H1 (cell line): ENCODE data around the gene MDH1B. TPM values are rescaled to one million over a fixed set of nuclear protein-coding genes. Genes with fewer than 3 reads are reported as not detected.

ENCODE experiments used
- CTCF ChIA-PET: fragments of 300-600 bp; sonication (Branson Sonifier 250); formaldehyde crosslinking; loops from one replicate; lab custom pipeline; 2021; ENCODE audit not compliant: partially characterized antibody; lab: Charles Lee
- POLR2A ChIA-PET: fragments of 300-600 bp; sonication (Branson Sonifier 250); formaldehyde crosslinking; loops from one replicate; lab custom pipeline; 2021; ENCODE audit warnings: inconsistent platforms; ENCODE audit not compliant: partially characterized antibody; lab: Charles Lee
- DNase-seq, 2 experiments: peaks; one replicate each; pipeline versions ENCODE4 v3.0.0 to v3.0.0-alpha.2; 2010 to 2022; ENCODE audit warnings: low spot score in 2 of 2, low read depth in 1 of 2, mixed read lengths in 1 of 2
- FAIRE-seq: peaks from 2 replicates; lab custom pipeline; 2011; peaks lifted over from hg19 to GRCh38; lab: Jason Lieb, UNC
- H2AFZ ChIP-seq: 2 replicates; pipeline ENCODE4 v1.8.1; 2012; ENCODE audit warnings: low read length, inconsistent platforms
- H2AK5ac ChIP-seq: 2 replicates; pipeline ENCODE4 v1.6.1; 2013; ENCODE audit warnings: low read depth, low read length
- H2BK120ac ChIP-seq: replicated peaks from 2 replicates; pipeline ENCODE3; 2013; ENCODE audit warnings: low read depth, low read length, inconsistent platforms
- H2BK12ac ChIP-seq: 2 replicates; pipeline ENCODE4 v1.6.1; 2013; ENCODE audit warnings: low read depth, low read length
- H2BK15ac ChIP-seq: 2 replicates; pipeline ENCODE4 v1.6.1; 2013; ENCODE audit warnings: low read length
- H2BK20ac ChIP-seq: 2 replicates; pipeline ENCODE4 v1.6.1; 2013; ENCODE audit warnings: low read length
- H2BK5ac ChIP-seq: 2 replicates; pipeline ENCODE4 v1.6.1; 2013; ENCODE audit warnings: low read depth, low read length
- H3K14ac ChIP-seq: 2 replicates; pipeline ENCODE4 v1.6.1; 2013; ENCODE audit warnings: inconsistent platforms; ENCODE audit not compliant: insufficient read length
- H3K18ac ChIP-seq: 2 replicates; pipeline ENCODE4 v1.6.1; 2013; ENCODE audit warnings: low read length; ENCODE audit errors: extremely low read depth
- H3K23ac ChIP-seq: 2 replicates; pipeline ENCODE4 v1.6.1; 2013; ENCODE audit warnings: inconsistent platforms; ENCODE audit not compliant: insufficient read length
- H3K23me2 ChIP-seq: 2 replicates; pipeline ENCODE4 v1.6.1; 2013; ENCODE audit warnings: low read depth, low read length
- H3K27ac ChIP-seq: 2 replicates; pipeline ENCODE4 v1.6.1; 2011; ENCODE audit warnings: low read depth, low read length, inconsistent platforms
- H3K27me3 ChIP-seq, 4 experiments: replicated peaks in 1 of 4; 1 replicate in 1 of 4; 2 replicates in 3 of 4; pipeline versions ENCODE4 v1.6.1 to v1.8.1; 2011 to 2013; ENCODE audit warnings: low read length in 3 of 4, mild to moderate bottlenecking in 3 of 4, inconsistent platforms in 2 of 4, mixed read lengths in 2 of 4, moderate library complexity in 1 of 4; ENCODE audit not compliant: control insufficient read depth in 3 of 4, insufficient read depth in 3 of 4; ENCODE audit errors: extremely low read depth in 1 of 4
- H3K36me3 ChIP-seq, 4 experiments: 2 replicates each; pipeline versions ENCODE4 v1.6.1 to v1.8.1; 2011 to 2013; ENCODE audit warnings: mild to moderate bottlenecking in 4 of 4, low read length in 3 of 4, moderate library complexity in 2 of 4, control low read depth in 1 of 4, inconsistent platforms in 1 of 4; ENCODE audit not compliant: insufficient read depth in 4 of 4, control insufficient read depth in 2 of 4
- H3K4ac ChIP-seq: replicated peaks from 2 replicates; pipeline ENCODE3; 2013; ENCODE audit warnings: low read length, low read depth, mixed read lengths, inconsistent platforms; ENCODE audit not compliant: insufficient read length
- H3K4me1 ChIP-seq, 4 experiments: replicated peaks in 1 of 4; 1 replicate in 1 of 4; 2 replicates in 3 of 4; pipeline versions ENCODE4 v1.6.1 to v1.8.1; 2011 to 2013; ENCODE audit warnings: low read length in 3 of 4, inconsistent platforms in 2 of 4, mixed read lengths in 1 of 4; ENCODE audit not compliant: insufficient read depth in 4 of 4, control insufficient read depth in 3 of 4
- H3K4me2 ChIP-seq, 2 experiments: 2 replicates each; pipeline versions ENCODE4 v1.6.1 to v1.8.1; 2011 to 2013; ENCODE audit warnings: low read depth in 2 of 2, low read length in 2 of 2, control low read depth in 1 of 2, inconsistent platforms in 1 of 2, mild to moderate bottlenecking in 1 of 2; ENCODE audit not compliant: insufficient read depth in 1 of 2
- H3K4me3 ChIP-seq, 4 experiments: fragments of 200-600, 300-600 bp in 1 of 4; sonication (generic), shearing (Covaris generic), sonication (Bioruptor Twin) in 1 of 4; 2 replicates each; pipeline versions ENCODE4 v1.5.1 to v1.8.1; 2011 to 2016; ENCODE audit warnings: low read length in 4 of 4, low read depth in 3 of 4, control low read depth in 2 of 4, inconsistent platforms in 2 of 4, mild to moderate bottlenecking in 2 of 4, mixed read lengths in 1 of 4, moderate library complexity in 1 of 4; ENCODE audit not compliant: insufficient read depth in 2 of 4; ENCODE audit errors: extremely low read depth in 1 of 4
- H3K56ac ChIP-seq: replicated peaks from 2 replicates; pipeline ENCODE3; 2013; ENCODE audit warnings: low read depth, mild to moderate bottlenecking, mixed read lengths, low read length, inconsistent platforms; ENCODE audit not compliant: insufficient read length
- H3K79me1 ChIP-seq: 2 replicates; pipeline ENCODE4 v1.6.1; 2013; ENCODE audit warnings: low read depth, low read length, control low read depth
- H3K79me2 ChIP-seq, 2 experiments: 2 replicates each; pipeline versions ENCODE4 v1.6.1 to v1.8.1; 2012 to 2013; ENCODE audit warnings: low read length in 2 of 2, mild to moderate bottlenecking in 2 of 2, inconsistent platforms in 1 of 2; ENCODE audit not compliant: insufficient read depth in 2 of 2, control insufficient read depth in 1 of 2
- H3K9ac ChIP-seq, 4 experiments: replicated peaks in 1 of 4; 1 replicate in 1 of 4; 2 replicates in 3 of 4; pipeline versions ENCODE4 v1.6.1 to v1.8.1; 2011 to 2013; ENCODE audit warnings: low read depth in 3 of 4, low read length in 3 of 4, control low read depth in 2 of 4, mild to moderate bottlenecking in 2 of 4, moderate library complexity in 2 of 4, inconsistent platforms in 1 of 4; ENCODE audit errors: extremely low read depth in 1 of 4
- H3K9me3 ChIP-seq, 2 experiments: 2 replicates each; pipeline versions ENCODE4 v1.6.1 to v1.8.1; 2012 to 2013; ENCODE audit warnings: mild to moderate bottlenecking in 2 of 2, moderate library complexity in 2 of 2, control low read depth in 1 of 2, inconsistent platforms in 1 of 2, low read depth in 1 of 2, low read length in 1 of 2, mixed read lengths in 1 of 2; ENCODE audit not compliant: insufficient read depth in 2 of 2
- H4K20me1 ChIP-seq, 2 experiments: replicated peaks in 1 of 2; 2 replicates each; pipeline versions ENCODE3 to v1.8.1; 2011 to 2013; ENCODE audit warnings: inconsistent platforms in 2 of 2, low read length in 2 of 2, mild to moderate bottlenecking in 1 of 2; ENCODE audit not compliant: insufficient read depth in 2 of 2, control insufficient read depth in 1 of 2
- H4K5ac ChIP-seq: 2 replicates; pipeline ENCODE4 v1.6.1; 2013; ENCODE audit warnings: low read length, low read depth, mixed read lengths, inconsistent platforms; ENCODE audit not compliant: insufficient read length
- H4K8ac ChIP-seq: 2 replicates; pipeline ENCODE4 v1.8.0; 2013; ENCODE audit warnings: mild to moderate bottlenecking, moderate library complexity, low read length, inconsistent platforms; ENCODE audit not compliant: insufficient read depth; ENCODE audit errors: extremely low read depth
- H4K91ac ChIP-seq: replicated peaks from 2 replicates; pipeline ENCODE3; 2013; ENCODE audit warnings: low read length, mixed read lengths, inconsistent platforms; ENCODE audit not compliant: insufficient read length
- CHD1 ChIP-seq: IDR thresholded peaks from 2 replicates; pipeline ENCODE4 v1.6.1; 2012; ENCODE audit warnings: low read depth, low read length, improper control_type of control experiment
- CTBP2 ChIP-seq: IDR thresholded peaks from 2 replicates; pipeline ENCODE4 v1.7.0; 2011; ENCODE audit warnings: borderline replicate concordance, mild to moderate bottlenecking, moderate library complexity, mixed read lengths, low read length; ENCODE audit not compliant: insufficient read depth, insufficient read length
- CTCF ChIP-seq, 3 experiments: IDR thresholded peaks; 1 replicate in 2 of 3; 2 replicates in 1 of 3; pipeline versions ENCODE4 v1.5.1 to v1.6.1; 2011; ENCODE audit warnings: low read length in 3 of 3, mild to moderate bottlenecking in 3 of 3, inconsistent platforms in 2 of 3, low read depth in 1 of 3, moderate library complexity in 1 of 3; ENCODE audit not compliant: insufficient read depth in 1 of 3; ENCODE audit errors: control extremely low read depth in 1 of 3
- HDAC2 ChIP-seq, 2 experiments: fragments of 300-600 bp in 1 of 2; sonication (generic) in 1 of 2; IDR thresholded peaks; 2 replicates each; pipeline ENCODE4 v1.6.1; 2011 to 2012; ENCODE audit warnings: low read depth in 2 of 2, low read length in 2 of 2, mild to moderate bottlenecking in 2 of 2, moderate library complexity in 2 of 2, borderline replicate concordance in 1 of 2, inconsistent platforms in 1 of 2
- HDAC6 ChIP-seq: IDR thresholded peaks from one replicate; pipeline ENCODE4 v1.7.1; 2012; ENCODE audit warnings: low read depth, mild to moderate bottlenecking, inconsistent platforms, low read length, moderate library complexity
- KDM1A ChIP-seq: fragments of 200-600, 300-600 bp; sonication (generic); IDR thresholded peaks from 2 replicates; pipeline ENCODE4 v1.7.1; 2016; ENCODE audit warnings: mild to moderate bottlenecking, low read length, borderline replicate concordance
- PHF8 ChIP-seq: fragments of 200-600 bp; sonication (generic); conservative IDR thresholded peaks from 2 replicates; pipeline ENCODE4 v1.7.1; 2012; ENCODE audit warnings: low read depth, mild to moderate bottlenecking, inconsistent platforms, low read length, moderate library complexity
- POLR2AphosphoS5 ChIP-seq: IDR thresholded peaks from 2 replicates; pipeline ENCODE4 v1.6.1; 2011; ENCODE audit warnings: low read depth, low read length
- RFX5 ChIP-seq: IDR thresholded peaks from 2 replicates; pipeline ENCODE4 v1.6.1; 2011; ENCODE audit warnings: low read depth, low read length, improper control_type of control experiment, borderline replicate concordance
- SP1 ChIP-seq: IDR thresholded peaks from 2 replicates; pipeline ENCODE4 v1.6.1; 2011; ENCODE audit warnings: low read depth, low read length
- YY1 ChIP-seq: IDR thresholded peaks from 2 replicates; pipeline ENCODE4 v1.6.1; 2011; ENCODE audit warnings: low read depth, mild to moderate bottlenecking, low read length
- WGBS, 2 experiments: shearing (Covaris generic) in 1 of 2; methylation state at CpG; one replicate each; pipeline versions ENCODE4 v1.1.6 to v1.1.7; 2013 to 2015; ENCODE audit warnings: low lambda C conversion rate in 2 of 2, mixed read lengths in 2 of 2, inconsistent platforms in 1 of 2, low coverage in 1 of 2, missing lambda C conversion rate in 1 of 2; ENCODE audit not compliant: insufficient replicate concordance in 2 of 2, insufficient coverage in 1 of 2, insufficient read length in 1 of 2; ENCODE audit errors: extremely low coverage in 1 of 2, missing lambda C conversion rate in 1 of 2; 5-methylcytosine and 5-hydroxymethylcytosine counted together
- polyA plus RNA-seq, 7 experiments: library from polyadenylated mRNA; depleted of rRNA in 3 of 7; stranded (reverse) in 5 of 7; unstranded in 2 of 7; fragments of >200 nt in 5 of 7; fragments of 200-250 nt in 2 of 7; gene quantifications; 1 replicate in 5 of 7; 2 replicates in 1 of 7; 4 replicates in 1 of 7; pipeline versions ENCODE4 v1.2.1 to v1.2.3, GENCODE V29; 2011 to 2013; ENCODE audit warnings: missing spikeins in 2 of 7, mixed read lengths in 2 of 7
- total RNA-seq: library from RNA; stranded (reverse); fragmentation: NEBNext Ultra II Directional; extraction: Animal tissue kit (Norgen Biotek cat#: 25700); gene quantifications from 2 replicates; pipeline ENCODE4 v1.2.1, GENCODE V29; 2021

Gene MDH1B
- total and polyA plus RNA-seq, 2 of the 8 experiments (the other 6 are each of a cell fraction or from before 2014, with no cell fraction given), result 1.5 to 2.1 TPM

DNA sequence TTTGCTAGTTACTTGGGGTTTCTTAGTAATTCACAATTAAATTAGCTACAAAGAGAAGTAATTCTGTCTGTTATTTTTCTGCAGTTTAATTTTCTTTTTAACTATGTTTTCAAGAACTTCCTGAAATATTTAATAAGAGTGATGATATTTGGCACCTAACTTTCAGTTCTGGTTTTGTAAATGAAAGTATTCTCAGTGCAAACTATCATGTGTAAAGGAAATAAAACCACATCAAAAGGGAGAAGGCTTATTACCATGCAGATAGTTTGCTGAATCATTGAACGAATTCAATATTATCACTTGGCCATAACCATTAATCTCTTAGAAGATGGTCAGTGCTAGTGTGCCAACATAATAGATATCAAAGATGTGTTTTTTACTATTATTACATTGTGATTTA lies 76.1 kb downstream of the MDH1B start:
- no peak overlapping the region for H2BK5ac ChIP-seq
- H3K27ac ChIP-seq, result no peak overlapping the region
- no peaks in the 10 kb centered on the region for H3K79me2 ChIP-seq
- no peak overlapping the region for H3K4ac ChIP-seq
- 86% methylated on average over 1 of the region's 1 CpG; no CpG with 5 or more reads in 1 of the 2 experiments for WGBS, 2 experiments
- H3K27me3 ChIP-seq, result no peaks in the 10 kb centered on the region
- no peak overlapping the region for H3K18ac ChIP-seq
- no peak overlapping the region for H3K9ac ChIP-seq
- H3K56ac ChIP-seq, result no peak overlapping the region
- H3K14ac ChIP-seq, result no peak overlapping the region
- H3K4me2 ChIP-seq, result no peak overlapping the region
- CTCF ChIA-PET, result interaction anchor here (0.5 kb wide), 1 partner anchor 765 kb away, joined by 3 read pairs; no protein-coding TSS in a partner anchor
- no peaks in the 10 kb centered on the region; the same call in 1 of the 2 replicates for H3K23me2 ChIP-seq
- H3K79me1 ChIP-seq, result no peaks in the 10 kb centered on the region
- no peak overlapping the region for H2AK5ac ChIP-seq
- no peak overlapping the region for H3K4me3 ChIP-seq
- FAIRE-seq, result no peak
- H3K4me1 ChIP-seq, result no peaks in the 10 kb centered on the region
- H2BK15ac ChIP-seq, result no peak overlapping the region
- H2AFZ ChIP-seq, result no peak overlapping the region
- POLR2A ChIA-PET, result no interaction called here
- no peaks in the 10 kb centered on the region for H3K9me3 ChIP-seq
- H2BK20ac ChIP-seq, result no peak overlapping the region
- H4K20me1 ChIP-seq, result no peaks in the 10 kb centered on the region
- no peak overlapping the region for H4K8ac ChIP-seq
- no peak overlapping the region for H2BK120ac ChIP-seq
- H2BK12ac ChIP-seq, result no peak overlapping the region
- H3K23ac ChIP-seq, result no peak overlapping the region
- H4K91ac ChIP-seq, result no peak overlapping the region
- H4K5ac ChIP-seq, result no peak overlapping the region
- no peaks in the 10 kb centered on the region for H3K36me3 ChIP-seq
- DNase-seq, result no peak
- TF ChIP-seq KDM1A (no peak), CTBP2 (no peak), SP1 (no peak), YY1 (no peak), HDAC2 (IDR thresholded peaks at IDR 0.05; ENCODE audit: borderline replicate concordance in 1 of 2, low read depth in 2 of 2, low read length in 2 of 2) (no peak), CTCF (IDR thresholded peaks at IDR 0.05; ENCODE audit: control extremely low read depth in 1 of 3, insufficient read depth in 1 of 3, low read depth in 1 of 3, low read length in 3 of 3) (no peak), PHF8 (no peak), RFX5 (no peak), HDAC6 (no peak), CHD1 (no peak), POLR2AphosphoS5 (no peak)
